Immature natural killer cell (primary cell): ENCODE results near the gene PSMC1. TPM values are rescaled to one million over a fixed set of nuclear protein-coding genes. Genes with fewer than 3 reads are reported as not detected.

Experiments
- DNase-seq, 3 donors: peaks; one replicate each; pipeline ENCODE4 v3.0.0; 2022; ENCODE audit warnings: mixed read lengths in 1 of 3
- H3K27ac Mint-ChIP-seq, 6 donors: one replicate each; pipeline ENCODE4 v1.8.0; 2020; ENCODE audit warnings: mixed read lengths in 6 of 6, mild to moderate bottlenecking in 5 of 6, inconsistent platforms in 4 of 6, moderate library complexity in 3 of 6
- H3K27me3 Mint-ChIP-seq, 3 donors: one replicate each; pipeline ENCODE4 v1.8.0; 2020 to 2021; ENCODE audit warnings: low read depth in 3 of 3, mild to moderate bottlenecking in 3 of 3, mixed read lengths in 3 of 3, moderate library complexity in 3 of 3, inconsistent platforms in 1 of 3
- H3K36me3 Mint-ChIP-seq, 3 donors: one replicate each; pipeline ENCODE4 v1.8.0; 2020; ENCODE audit warnings: mixed read lengths in 3 of 3, inconsistent platforms in 2 of 3, mild to moderate bottlenecking in 2 of 3
- H3K4me1 Mint-ChIP-seq, 2 donors: one replicate each; pipeline ENCODE4 v1.8.0; 2020; ENCODE audit warnings: inconsistent platforms in 2 of 2, mild to moderate bottlenecking in 2 of 2, mixed read lengths in 2 of 2, moderate library complexity in 1 of 2
- H3K4me3 Mint-ChIP-seq, 5 donors: one replicate each; pipeline ENCODE4 v1.8.0; 2020; ENCODE audit warnings: mild to moderate bottlenecking in 5 of 5, mixed read lengths in 5 of 5, inconsistent platforms in 3 of 5, moderate library complexity in 3 of 5
- H3K9me3 Mint-ChIP-seq, 6 donors: one replicate each; pipeline ENCODE4 v1.8.0; 2020; ENCODE audit warnings: mild to moderate bottlenecking in 6 of 6, mixed read lengths in 6 of 6, inconsistent platforms in 4 of 6, moderate library complexity in 3 of 6
- polyA plus RNA-seq, 3 donors: library from polyadenylated mRNA; unstranded; fragments of 300-500 nt; fragmentation: Illumina TruSeq; gene quantifications; one replicate each; pipeline ENCODE4 v1.2.3, GENCODE V29; 2021

PSMC1 gene
- polyA plus RNA-seq, 3 donors from 2014 or later = 139 to 193 (median 145) TPM

DNA sequence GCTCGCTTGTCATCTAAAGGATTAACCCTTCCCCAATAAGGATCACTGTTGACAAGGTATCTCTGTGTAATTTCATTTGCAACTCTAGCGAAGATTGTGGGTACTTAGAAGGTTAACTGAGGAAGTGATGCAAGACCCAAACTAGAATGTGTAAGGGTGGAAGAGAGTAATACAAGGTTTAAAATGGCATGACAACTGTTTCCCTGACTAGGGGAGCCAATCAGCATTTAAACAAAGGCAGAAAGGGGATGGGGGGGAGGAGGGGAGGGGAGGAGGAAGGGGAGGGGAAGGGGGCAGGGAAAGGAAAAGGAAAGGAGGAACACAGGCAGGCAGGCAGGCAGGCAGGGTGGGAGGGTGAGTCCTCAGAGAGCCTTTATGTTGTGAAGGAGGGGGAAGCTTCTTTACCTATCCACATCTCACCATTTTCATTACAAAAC is 44.3 kb downstream of the PSMC1 start:
- peaks cover 0 to 11% (median 4%) of the 10 kb centered on the region in 3 donors for H3K27me3 Mint-ChIP-seq
- H3K36me3 Mint-ChIP-seq = peaks cover 7 to 43% (median 24%) of the 10 kb centered on the region in 3 donors
- no peak for DNase-seq
- no peaks in the 10 kb centered on the region for H3K9me3 Mint-ChIP-seq
- H3K4me1 Mint-ChIP-seq = peaks cover 11 to 17% of the 10 kb centered on the region in 2 donors
- peak overlapping the region in 1 of 5 donors; percentile 46 for H3K4me3 Mint-ChIP-seq
- peak overlapping the region in 5 of 6 donors; percentile 68 to 84 (median 76) for H3K27ac Mint-ChIP-seq

DNA sequence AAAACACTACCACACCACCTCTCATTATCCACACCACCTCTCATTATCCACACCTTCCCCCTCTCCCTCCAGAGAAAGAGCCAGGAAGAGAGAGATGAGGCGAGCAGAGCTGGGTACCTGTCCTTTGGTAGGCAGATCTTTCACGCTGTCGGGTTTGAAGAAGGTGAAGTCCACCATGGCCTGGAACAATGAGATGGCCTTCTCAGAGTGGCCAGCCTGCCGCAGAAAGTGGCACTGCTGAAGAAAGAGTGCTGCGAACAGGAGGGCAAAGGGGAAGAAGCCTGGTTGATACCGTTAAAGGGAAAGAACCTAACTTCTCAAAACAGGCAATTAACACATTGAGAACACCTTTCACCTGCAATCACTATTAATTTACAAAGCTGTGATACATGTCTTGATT is 44.8 kb downstream of the PSMC1 start:
- peak overlapping the region in 5 of 6 donors; percentile 31 to 72 (median 68) for H3K27ac Mint-ChIP-seq
- DNase-seq = no peak
- H3K36me3 Mint-ChIP-seq = peaks cover 7 to 40% (median 24%) of the 10 kb centered on the region in 3 donors
- peaks cover 11 to 17% of the 10 kb centered on the region in 2 donors for H3K4me1 Mint-ChIP-seq
- no peak overlapping the region for H3K4me3 Mint-ChIP-seq
- H3K9me3 Mint-ChIP-seq = no peaks in the 10 kb centered on the region
- peaks cover 0 to 11% (median 4%) of the 10 kb centered on the region in 3 donors for H3K27me3 Mint-ChIP-seq

DNA sequence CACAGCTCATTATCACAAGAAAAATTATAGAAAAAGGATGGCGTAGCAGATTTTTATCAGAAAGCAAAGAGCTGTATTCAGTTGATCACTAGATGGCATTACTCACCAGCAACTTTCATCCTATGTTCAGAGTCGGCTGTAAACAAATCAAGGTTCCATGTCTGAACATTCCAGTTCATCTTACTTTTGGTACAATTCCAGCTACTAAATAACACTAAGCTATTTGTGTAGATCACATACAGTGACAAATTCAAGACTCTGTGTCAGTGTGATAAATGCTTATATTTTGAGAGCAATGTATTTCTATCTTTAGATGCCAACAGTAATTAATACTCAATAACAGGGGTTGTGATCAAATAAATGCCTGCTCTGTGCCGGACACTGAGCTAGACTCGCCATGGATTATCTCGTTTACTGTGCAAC is 45.3 kb downstream of the PSMC1 start:
- Mint-ChIP-seq H3K36me3 (peaks cover 7 to 34% (median 20%) of the 10 kb centered on the region in 3 donors), H3K27ac (peak overlapping the region in 3 of 6 donors; percentile 8 to 56 (median 38)), H3K4me3 (no peak overlapping the region), H3K9me3 (no peaks in the 10 kb centered on the region), H3K27me3 (peaks cover 0 to 11% (median 4%) of the 10 kb centered on the region in 3 donors), H3K4me1 (peaks cover 11 to 17% of the 10 kb centered on the region in 2 donors)
- peak in 1 of 3 donors; percentile 17 for DNase-seq

DNA sequence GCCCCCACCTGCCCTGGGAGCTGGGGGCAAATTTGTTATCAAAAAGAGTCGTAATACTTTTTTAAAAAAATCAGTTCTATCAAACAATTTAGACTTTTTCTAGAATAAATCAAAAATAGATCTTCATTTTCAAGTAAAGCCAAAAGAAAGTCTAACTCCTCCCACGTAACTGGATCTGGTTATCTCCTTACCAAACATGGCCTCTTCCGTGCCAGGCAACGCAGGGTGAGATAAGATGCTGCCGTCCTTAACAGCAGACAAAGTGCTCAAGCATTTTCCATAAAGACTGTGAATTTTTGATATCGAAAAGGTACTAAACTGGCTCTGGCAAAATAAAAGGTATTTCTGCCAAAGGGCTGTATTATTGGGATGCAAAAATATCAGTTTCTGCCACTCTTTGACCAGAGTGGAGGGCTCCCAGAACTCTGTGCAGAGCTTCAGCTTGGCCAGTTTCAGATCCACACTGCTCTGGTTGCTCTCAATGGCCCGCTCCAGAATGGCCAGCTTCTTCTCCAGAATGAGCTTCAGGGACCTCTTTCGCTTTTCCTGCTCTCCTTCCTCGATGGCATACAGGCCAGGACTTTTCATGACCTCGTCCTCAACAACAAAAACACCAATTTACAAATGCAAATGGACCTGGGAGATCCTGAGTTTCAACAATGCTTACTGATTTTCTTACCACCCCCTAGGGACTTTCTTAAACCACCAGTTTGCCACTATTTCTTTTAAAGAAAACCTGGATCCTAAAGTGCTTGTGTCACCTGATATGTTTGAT is 46.4 kb downstream of the PSMC1 start:
- peaks cover 0 to 11% (median 4%) of the 10 kb centered on the region in 3 donors for H3K27me3 Mint-ChIP-seq
- H3K9me3 Mint-ChIP-seq = no peaks in the 10 kb centered on the region
- no peak for DNase-seq
- H3K4me3 Mint-ChIP-seq = no peak overlapping the region
- peaks cover 7 to 33% (median 22%) of the 10 kb centered on the region in 3 donors for H3K36me3 Mint-ChIP-seq
- peaks cover 11 to 17% of the 10 kb centered on the region in 2 donors for H3K4me1 Mint-ChIP-seq
- peak overlapping the region in 1 of 6 donors; percentile 22 for H3K27ac Mint-ChIP-seq

GRCh38 chr14:90303473-90303872 is 47.1 kb downstream of the PSMC1 start:
- DNase-seq = no peak
- Mint-ChIP-seq H3K9me3 (no peaks in the 10 kb centered on the region), H3K27me3 (peaks cover 0 to 11% (median 4%) of the 10 kb centered on the region in 3 donors), H3K27ac (peak overlapping the region in 2 of 6 donors; percentile 6 to 63), H3K36me3 (peaks cover 12 to 34% (median 26%) of the 10 kb centered on the region in 3 donors), H3K4me1 (peaks cover 11 to 17% of the 10 kb centered on the region in 2 donors), H3K4me3 (no peak overlapping the region)

- Mint-ChIP-seq H3K27me3 (peaks cover 0 to 11% (median 4%) of the 10 kb centered on the region in 3 donors), H3K36me3 (peaks cover 19 to 37% (median 36%) of the 10 kb centered on the region in 3 donors), H3K27ac (no peak overlapping the region), H3K4me1 (peaks cover 11 to 17% of the 10 kb centered on the region in 2 donors), H3K4me3 (no peak overlapping the region), H3K9me3 (no peaks in the 10 kb centered on the region)
- DNase-seq = no peak
Observed at GRCh38 chr14:90304502-90304901, 48.1 kb downstream of the PSMC1 start.

GRCh38 chr14:90305176-90305601 is 48.8 kb downstream of the PSMC1 start:
- no peak overlapping the region for H3K4me3 Mint-ChIP-seq
- H3K4me1 Mint-ChIP-seq = peaks cover 11 to 16% of the 10 kb centered on the region in 2 donors
- peaks cover 25 to 43% (median 42%) of the 10 kb centered on the region in 3 donors for H3K36me3 Mint-ChIP-seq
- H3K27ac Mint-ChIP-seq = no peak overlapping the region
- no peak for DNase-seq
- no peaks in the 10 kb centered on the region for H3K9me3 Mint-ChIP-seq
- H3K27me3 Mint-ChIP-seq = peaks cover 0 to 11% (median 4%) of the 10 kb centered on the region in 3 donors

DNA sequence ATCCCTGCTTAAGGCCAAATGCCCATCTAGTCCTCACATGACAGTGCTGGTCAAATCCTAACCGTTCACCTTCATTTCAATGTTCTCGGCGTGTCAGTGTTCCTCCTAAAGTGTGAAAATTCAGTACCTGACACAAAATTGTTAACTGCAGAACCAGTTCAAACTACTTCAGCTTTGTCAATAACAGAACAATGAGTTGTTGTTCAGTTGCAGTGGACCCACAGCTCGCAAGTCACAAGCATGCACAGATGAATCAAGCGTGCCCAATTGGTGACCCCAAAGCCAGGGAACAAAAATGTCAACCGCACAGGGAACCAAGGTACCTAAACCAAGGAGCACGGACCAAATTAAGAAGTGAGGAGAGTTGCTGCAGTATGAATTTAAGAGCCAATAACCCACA is 52.2 kb downstream of the PSMC1 start:
- H3K36me3 Mint-ChIP-seq = peaks cover 33 to 61% (median 49%) of the 10 kb centered on the region in 3 donors
- H3K27ac Mint-ChIP-seq = no peak overlapping the region
- H3K4me1 Mint-ChIP-seq = no peaks in the 10 kb centered on the region
- no peaks in the 10 kb centered on the region for H3K9me3 Mint-ChIP-seq
- H3K27me3 Mint-ChIP-seq = no peaks in the 10 kb centered on the region
- no peak for DNase-seq
- H3K4me3 Mint-ChIP-seq = no peak overlapping the region

DNA sequence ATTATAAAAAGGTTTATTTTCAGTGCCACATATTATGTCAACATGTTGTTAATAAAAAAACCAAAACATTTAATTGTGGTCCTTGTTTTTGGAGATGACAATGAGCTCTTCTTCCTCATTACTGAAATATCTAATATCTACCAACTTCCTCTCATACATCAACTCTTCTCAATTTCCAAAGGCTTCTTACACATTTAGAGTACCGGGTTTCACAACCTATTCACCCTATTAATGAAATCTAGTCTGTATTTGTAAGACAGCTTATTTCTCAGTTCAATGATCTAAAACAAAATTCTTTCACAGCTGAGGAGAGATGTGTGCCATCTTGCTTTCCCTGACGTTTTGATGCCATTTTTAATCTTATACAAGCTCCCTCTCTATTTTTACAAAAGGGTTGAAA is 60.9 kb downstream of the PSMC1 start:
- no peak for DNase-seq
- Mint-ChIP-seq H3K4me1 (peaks cover 2 to 7% of the 10 kb centered on the region in 2 donors), H3K4me3 (no peak overlapping the region), H3K27me3 (peaks cover 0 to 2% (median 0%) of the 10 kb centered on the region in 3 donors), H3K9me3 (no peaks in the 10 kb centered on the region), H3K36me3 (peaks cover 25 to 35% (median 33%) of the 10 kb centered on the region in 3 donors), H3K27ac (no peak overlapping the region)

DNA sequence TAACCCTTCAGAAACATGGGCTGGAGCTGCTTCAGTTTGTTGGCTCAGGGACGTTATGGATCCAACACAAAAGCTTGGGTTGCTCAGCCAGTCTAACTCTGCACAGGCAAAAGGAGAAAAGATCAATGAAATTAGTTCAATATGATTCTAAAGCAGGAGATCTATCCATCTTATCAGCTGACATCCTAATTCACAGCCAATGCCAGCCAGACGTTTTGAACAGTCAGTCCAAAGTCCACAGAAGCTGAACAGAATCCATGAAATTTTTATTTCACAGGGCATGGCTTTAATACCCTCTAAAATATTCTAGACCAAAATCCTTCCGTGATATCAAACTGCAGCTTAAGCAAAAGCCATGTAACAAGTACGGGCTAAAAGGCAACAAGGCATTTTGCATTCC is 61.7 kb downstream of the PSMC1 start:
- Mint-ChIP-seq H3K27me3 (peaks cover 0 to 2% (median 0%) of the 10 kb centered on the region in 3 donors), H3K4me1 (peaks cover 2 to 7% of the 10 kb centered on the region in 2 donors), H3K36me3 (peaks cover 25 to 33% (median 29%) of the 10 kb centered on the region in 3 donors), H3K27ac (no peak overlapping the region), H3K4me3 (no peak overlapping the region), H3K9me3 (no peaks in the 10 kb centered on the region)
- DNase-seq = no peak

GRCh38 chr14:90319173-90319572 is 62.8 kb downstream of the PSMC1 start:
- H3K4me3 Mint-ChIP-seq = no peak overlapping the region
- H3K27ac Mint-ChIP-seq = no peak overlapping the region
- peaks cover 2 to 7% of the 10 kb centered on the region in 2 donors for H3K4me1 Mint-ChIP-seq
- no peaks in the 10 kb centered on the region for H3K9me3 Mint-ChIP-seq
- H3K36me3 Mint-ChIP-seq = peaks cover 19 to 25% (median 20%) of the 10 kb centered on the region in 3 donors
- no peak for DNase-seq
- peaks cover 0 to 2% (median 0%) of the 10 kb centered on the region in 3 donors for H3K27me3 Mint-ChIP-seq

- H3K9me3 Mint-ChIP-seq = no peaks in the 10 kb centered on the region
- peaks cover 14 to 25% (median 19%) of the 10 kb centered on the region in 3 donors for H3K36me3 Mint-ChIP-seq
- H3K4me1 Mint-ChIP-seq = peaks cover 3 to 7% of the 10 kb centered on the region in 2 donors
- peaks cover 0 to 3% (median 0%) of the 10 kb centered on the region in 3 donors for H3K27me3 Mint-ChIP-seq
- H3K27ac Mint-ChIP-seq = no peak overlapping the region
- no peak overlapping the region for H3K4me3 Mint-ChIP-seq
- DNase-seq = no peak
Observed at GRCh38 chr14:90319634-90320541, 63.5 kb downstream of the PSMC1 start.

DNA sequence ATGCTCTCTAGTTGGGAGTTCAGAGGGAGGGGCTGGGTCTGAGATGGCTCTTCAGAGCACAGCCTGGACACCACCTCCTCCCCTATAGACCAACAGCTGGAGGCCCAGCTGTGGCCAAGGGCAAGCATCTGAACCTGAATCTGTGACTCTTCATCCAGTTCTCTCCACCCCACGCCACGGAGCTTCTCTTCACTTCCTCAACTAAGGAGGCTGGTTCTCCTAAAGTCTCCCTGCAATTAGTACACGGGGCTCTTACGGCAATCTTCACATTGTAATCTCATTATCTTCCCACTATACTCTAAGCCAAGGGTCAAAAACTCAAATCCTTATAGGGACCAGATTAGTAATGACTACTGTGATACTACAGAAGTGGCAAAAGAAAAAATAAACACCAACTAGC is 65.5 kb downstream of the PSMC1 start:
- peaks cover 0 to 2% (median 0%) of the 10 kb centered on the region in 3 donors for H3K27me3 Mint-ChIP-seq
- no peak overlapping the region for H3K27ac Mint-ChIP-seq
- no peak overlapping the region for H3K4me3 Mint-ChIP-seq
- no peaks in the 10 kb centered on the region for H3K9me3 Mint-ChIP-seq
- DNase-seq = no peak
- H3K4me1 Mint-ChIP-seq = peaks cover 7 to 12% of the 10 kb centered on the region in 2 donors
- peaks cover 6 to 13% (median 8%) of the 10 kb centered on the region in 3 donors for H3K36me3 Mint-ChIP-seq
